SJSA1 (cell line): ENCODE measurements around the gene COBL. TPM values are rescaled to one million over a fixed set of nuclear protein-coding genes. Genes with fewer than 3 reads are reported as not detected.

Source experiments
- DNase-seq, 2 experiments: peaks; one replicate each; pipeline ENCODE4 v3.0.0-alpha.2; 2015 to 2020; ENCODE audit warnings: low spot score in 2 of 2, low read depth in 1 of 2
- H3K27ac ChIP-seq: fragments of 250-450 bp; sonication (Bioruptor Pico); 2 replicates; pipeline ENCODE4 v1.5.1; 2020; ENCODE audit warnings: mild to moderate bottlenecking, moderate library complexity
- H3K27me3 ChIP-seq: fragments of 250-450 bp; sonication (Bioruptor Pico); replicated peaks from 2 replicates; pipeline ENCODE4 v1.5.1; 2020; ENCODE audit warnings: mild to moderate bottlenecking, moderate library complexity
- H3K36me3 ChIP-seq: fragments of 250-450 bp; sonication (Bioruptor Pico); 2 replicates; pipeline ENCODE4 v1.5.1; 2020; ENCODE audit warnings: mild to moderate bottlenecking
- H3K4me1 ChIP-seq: fragments of 250-450 bp; sonication (Bioruptor Pico); replicated peaks from 2 replicates; pipeline ENCODE4 v1.6.1; 2021; ENCODE audit warnings: mild to moderate bottlenecking
- H3K4me3 ChIP-seq: fragments of 250-450 bp; sonication (Bioruptor Pico); 2 replicates; pipeline ENCODE4 v1.5.1; 2020; ENCODE audit warnings: mild to moderate bottlenecking
- H3K9me3 ChIP-seq: fragments of 250-450 bp; sonication (Bioruptor Pico); replicated peaks from 2 replicates; pipeline ENCODE4 v1.5.1; 2020; ENCODE audit warnings: mild to moderate bottlenecking
- total RNA-seq: library from RNA; depleted of rRNA; stranded (reverse); fragments of >200 nt; shearing (Covaris generic); gene quantifications from 2 replicates; pipeline ENCODE4 v1.2.3, GENCODE V29; 2014

The COBL gene
- total RNA-seq, 1 experiment from 2014 or later, result not detected

DNA sequence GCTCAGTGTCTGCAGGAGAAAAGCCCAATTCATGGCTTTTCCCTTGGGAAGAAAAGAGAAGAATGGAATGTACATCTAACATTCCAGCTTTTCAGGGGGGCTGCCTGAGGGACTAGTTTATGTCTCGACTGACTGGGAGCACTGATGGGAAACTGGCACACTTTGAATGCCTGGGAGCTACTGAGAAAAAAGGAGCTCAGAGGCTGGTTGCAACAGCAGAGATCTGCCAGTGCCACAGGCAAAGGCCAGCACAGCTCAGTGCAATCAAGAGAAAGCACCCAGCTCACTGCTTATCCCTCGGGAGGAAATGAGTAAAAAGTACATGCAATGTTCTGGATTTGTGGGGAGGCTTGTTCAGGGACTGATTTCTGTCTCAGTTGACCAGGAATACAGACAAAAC, 226.2 kb downstream of the COBL start:
- Histone ChIP-seq H3K36me3 (no peaks in the 10 kb centered on the region), H3K9me3 (no peaks in the 10 kb centered on the region; the same call in 1 of the 2 replicates), H3K27me3 (no peaks in the 10 kb centered on the region), H3K4me3 (no peak overlapping the region), H3K4me1 (no peaks in the 10 kb centered on the region), H3K27ac (no peak overlapping the region)
- DNase-seq, result no peak

DNA sequence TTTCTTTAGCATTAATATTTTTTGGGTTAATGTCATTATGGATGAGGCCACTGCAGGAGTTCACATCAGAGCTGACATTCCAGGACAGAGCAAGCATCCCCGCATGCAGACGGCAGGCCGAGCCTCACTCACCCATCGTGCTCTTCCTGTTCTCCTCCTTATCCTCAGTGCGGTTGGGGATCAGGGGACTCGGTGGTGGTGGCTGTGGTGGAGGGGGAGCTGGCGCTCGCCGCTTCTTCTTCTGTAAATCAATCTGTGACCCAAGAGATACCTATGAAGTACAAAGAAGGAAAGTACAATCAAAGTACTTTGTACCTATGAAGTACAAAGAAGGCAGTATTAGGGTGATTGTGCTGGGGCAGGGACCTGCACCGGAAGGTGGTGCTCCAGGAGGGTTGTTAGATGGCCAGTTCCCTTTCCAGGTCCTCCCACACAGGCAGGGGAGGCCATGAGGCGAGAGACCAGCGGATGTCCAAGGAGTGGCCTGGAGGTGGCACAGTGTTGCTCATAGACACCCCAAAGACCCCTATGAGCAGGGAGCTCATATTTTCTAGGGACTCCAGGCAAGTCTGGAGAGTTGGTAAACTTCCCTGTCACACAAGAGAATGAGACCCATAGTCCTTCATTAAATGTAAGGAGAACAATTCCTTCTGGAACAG, 231.4 kb downstream of the COBL start:
- no peaks in the 10 kb centered on the region for H3K36me3 ChIP-seq
- H3K4me3 ChIP-seq, result no peak overlapping the region
- no peak for DNase-seq
- H3K27ac ChIP-seq, result no peak overlapping the region
- H3K4me1 ChIP-seq, result no peaks in the 10 kb centered on the region
- H3K27me3 ChIP-seq, result no peaks in the 10 kb centered on the region
- no peaks in the 10 kb centered on the region; the same call in 1 of the 2 replicates for H3K9me3 ChIP-seq

DNA sequence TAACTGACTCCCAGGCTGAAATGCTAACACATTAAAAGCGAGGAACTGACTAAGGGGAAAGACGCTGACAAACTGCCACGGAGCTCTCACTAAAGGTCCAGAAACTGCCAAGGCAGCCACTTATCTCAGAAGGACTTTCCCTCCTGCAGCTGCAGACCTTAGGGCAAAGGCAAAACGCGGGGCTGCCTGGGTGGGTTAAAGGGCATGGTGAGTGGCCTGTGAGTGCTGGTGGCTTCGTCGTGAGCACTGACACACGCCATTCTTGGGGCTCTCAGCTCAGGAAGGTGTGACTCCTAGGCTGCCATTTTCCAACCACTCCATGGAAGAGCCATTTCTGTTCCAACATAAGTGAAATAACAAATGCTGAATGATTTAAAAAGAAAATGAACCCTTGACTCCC, 232.5 kb downstream of the COBL start:
- H3K4me1 ChIP-seq, result no peaks in the 10 kb centered on the region
- DNase-seq, result no peak

DNA sequence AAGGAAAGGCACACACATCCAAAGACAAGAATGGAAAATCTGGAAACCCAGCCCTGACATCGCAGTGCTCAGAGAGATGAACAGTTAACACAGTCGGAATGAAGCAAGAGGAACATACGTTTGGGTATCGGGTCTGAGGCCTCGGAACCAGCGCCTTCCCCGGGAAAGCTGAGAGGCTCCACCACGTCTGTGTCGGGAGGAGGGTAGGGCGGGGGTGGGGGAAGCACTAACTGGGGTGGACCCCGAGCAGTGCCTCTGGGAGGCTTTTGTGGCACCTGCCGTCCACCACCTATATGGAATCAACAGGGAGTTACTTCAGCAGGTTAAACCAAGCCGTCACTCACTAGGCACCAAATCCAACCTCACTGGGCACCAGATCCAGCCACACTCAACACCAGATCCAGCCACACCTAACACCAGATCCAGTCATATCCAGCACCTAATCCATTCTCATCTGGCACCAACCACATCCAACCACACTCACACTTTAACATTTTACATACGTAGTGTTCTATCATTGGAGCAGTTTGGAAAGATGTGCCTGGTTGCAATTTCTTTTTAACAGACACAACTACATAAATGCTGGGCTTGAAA, 233.6 kb downstream of the COBL start:
- Histone ChIP-seq H3K27me3 (no peaks in the 10 kb centered on the region; the same call in 1 of the 2 replicates), H3K36me3 (no peaks in the 10 kb centered on the region), H3K27ac (no peak overlapping the region), H3K4me3 (no peak overlapping the region), H3K9me3 (no peaks in the 10 kb centered on the region), H3K4me1 (no peaks in the 10 kb centered on the region)
- DNase-seq, result no peak

More for the DNA sequence above, 232.5 kb downstream of the COBL start:
- H3K36me3 ChIP-seq, result no peaks in the 10 kb centered on the region
- H3K27me3 ChIP-seq, result no peaks in the 10 kb centered on the region; the same call in 1 of the 2 replicates
- no peak overlapping the region for H3K27ac ChIP-seq
- no peaks in the 10 kb centered on the region for H3K9me3 ChIP-seq
- H3K4me3 ChIP-seq, result no peak overlapping the region

DNA sequence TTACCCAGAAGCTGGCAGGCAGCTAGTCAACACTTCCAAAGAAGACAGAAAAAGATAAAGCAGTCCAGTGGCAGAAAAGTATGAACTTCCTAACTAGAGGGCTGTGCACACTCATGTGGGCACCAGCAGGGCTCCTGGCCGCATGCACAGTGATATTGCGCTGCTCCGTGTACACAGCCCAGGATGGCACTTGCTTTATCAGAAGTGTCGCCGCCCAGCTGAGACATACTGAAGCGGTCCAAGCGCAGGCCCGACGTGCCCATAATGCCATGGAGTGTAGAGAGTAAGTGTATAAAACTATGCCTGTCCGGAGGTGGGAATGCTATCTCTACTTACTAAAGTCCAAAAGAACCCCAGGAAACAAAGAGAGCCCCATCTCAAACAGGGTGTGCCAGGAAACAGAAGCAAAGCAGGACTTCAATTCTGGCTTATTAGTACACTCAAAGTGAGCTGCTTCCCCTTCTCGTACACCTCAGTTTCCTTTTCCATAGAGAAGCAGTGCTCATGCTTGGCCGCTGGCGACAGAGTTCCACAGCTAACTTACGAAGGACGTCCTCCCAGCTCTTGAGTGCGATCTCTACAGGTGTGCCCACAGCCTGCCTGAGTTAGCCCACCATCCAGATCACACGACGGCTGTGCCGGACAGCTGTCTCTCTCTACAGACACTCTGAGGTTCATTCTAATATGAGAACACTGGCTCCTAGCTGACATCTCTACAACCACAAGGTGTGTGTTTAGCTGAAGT, 234.3 kb downstream of the COBL start:
- H3K27ac ChIP-seq, result no peak overlapping the region
- H3K9me3 ChIP-seq, result no peaks in the 10 kb centered on the region
- H3K4me3 ChIP-seq, result no peak overlapping the region
- no peaks in the 10 kb centered on the region; the same call in 1 of the 2 replicates for H3K27me3 ChIP-seq
- DNase-seq, result no peak
- H3K36me3 ChIP-seq, result no peaks in the 10 kb centered on the region
- no peaks in the 10 kb centered on the region for H3K4me1 ChIP-seq

DNA sequence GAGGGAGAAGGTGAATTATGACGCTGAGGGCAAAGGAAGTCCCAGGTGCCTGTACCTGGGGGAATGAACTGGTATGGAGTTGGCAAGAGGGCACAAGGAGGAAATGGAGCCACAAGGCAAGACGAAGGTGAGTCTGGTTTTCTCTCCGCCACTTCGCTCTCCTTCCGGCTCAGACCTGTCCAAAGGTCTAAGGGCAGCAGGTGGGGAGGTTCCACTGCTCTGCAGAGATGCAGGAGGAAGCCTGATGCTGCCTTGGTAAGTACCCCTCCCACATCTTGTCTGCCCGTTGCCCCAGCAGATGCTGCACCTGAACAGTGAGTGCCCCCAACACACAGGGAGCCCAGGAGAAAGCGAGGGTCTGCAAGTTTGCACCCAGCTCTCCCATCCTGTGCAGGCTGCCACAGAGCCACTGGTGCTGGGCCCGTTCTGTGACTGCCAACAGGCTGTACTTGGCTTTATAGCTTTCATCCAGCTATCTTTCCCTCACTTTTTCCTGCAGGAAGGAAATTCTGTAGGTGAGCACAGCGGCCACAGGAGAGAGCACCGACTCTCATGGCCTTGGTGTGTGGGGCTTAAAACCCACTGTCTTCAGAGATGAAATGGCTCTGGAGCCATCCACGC, 235.2 kb downstream of the COBL start:
- Histone ChIP-seq H3K27ac (no peak overlapping the region), H3K4me3 (no peak overlapping the region), H3K27me3 (no peaks in the 10 kb centered on the region; the same call in 1 of the 2 replicates), H3K4me1 (no peaks in the 10 kb centered on the region), H3K9me3 (no peaks in the 10 kb centered on the region), H3K36me3 (no peaks in the 10 kb centered on the region)
- DNase-seq, result no peak

DNA sequence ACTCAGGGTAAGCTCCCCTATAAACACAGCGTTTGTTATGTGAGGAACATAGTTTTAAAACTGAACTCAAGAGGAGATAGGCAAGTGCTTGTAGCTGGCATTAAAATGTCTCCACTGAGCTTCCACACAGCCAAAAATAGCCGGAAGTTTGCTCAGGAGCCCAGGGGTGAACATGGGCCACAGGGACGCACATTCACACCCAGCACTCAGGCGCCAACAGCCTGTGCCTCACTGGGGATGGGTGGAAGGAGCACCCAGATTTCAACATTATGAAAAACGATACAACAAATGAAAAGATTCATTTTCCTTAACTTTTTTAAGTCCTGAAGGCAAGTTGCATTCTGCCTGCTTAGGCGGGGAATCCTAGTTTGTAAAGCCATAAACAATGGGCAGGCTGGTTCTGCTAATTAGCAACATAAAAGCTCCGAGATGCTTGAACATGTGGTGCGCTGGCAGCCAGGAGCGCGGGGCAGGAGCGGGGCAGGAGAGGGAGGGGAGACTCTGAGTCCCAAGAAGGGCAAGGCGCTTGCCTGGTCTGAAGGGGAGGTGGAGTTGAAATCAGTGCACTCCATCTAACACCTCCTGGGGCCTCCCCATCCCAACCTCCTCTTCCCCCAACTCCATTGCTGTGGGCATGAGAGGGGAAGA, 235.9 kb downstream of the COBL start:
- Histone ChIP-seq H3K36me3 (no peaks in the 10 kb centered on the region), H3K27ac (no peak overlapping the region), H3K9me3 (no peaks in the 10 kb centered on the region), H3K27me3 (no peaks in the 10 kb centered on the region; the same call in 1 of the 2 replicates), H3K4me1 (no peaks in the 10 kb centered on the region), H3K4me3 (no peak overlapping the region)
- no peak for DNase-seq

DNA sequence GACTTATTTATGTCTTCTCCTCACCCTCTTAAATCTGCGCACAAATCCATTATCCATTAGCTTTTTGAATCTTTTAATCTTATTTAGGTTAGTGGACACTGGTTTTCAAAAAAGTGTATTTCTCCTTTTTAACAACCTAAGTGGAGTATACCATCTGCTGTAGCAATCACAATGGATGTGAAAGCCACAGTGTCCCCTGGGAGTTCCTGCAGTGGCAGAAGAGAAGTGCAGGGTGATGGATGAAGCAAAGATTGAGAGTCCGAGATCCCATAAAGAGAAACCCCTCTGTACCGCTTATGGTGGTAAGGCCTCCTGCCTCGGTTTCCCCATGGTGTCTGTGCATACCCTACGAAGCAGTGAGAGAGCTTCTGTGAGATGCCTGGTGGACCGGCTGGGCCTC, 236.4 kb downstream of the COBL start:
- Histone ChIP-seq H3K27ac (no peak overlapping the region), H3K9me3 (no peaks in the 10 kb centered on the region), H3K4me1 (no peaks in the 10 kb centered on the region), H3K4me3 (no peak overlapping the region), H3K36me3 (no peaks in the 10 kb centered on the region), H3K27me3 (no peaks in the 10 kb centered on the region; the same call in 1 of the 2 replicates)
- DNase-seq, result no peak

DNA sequence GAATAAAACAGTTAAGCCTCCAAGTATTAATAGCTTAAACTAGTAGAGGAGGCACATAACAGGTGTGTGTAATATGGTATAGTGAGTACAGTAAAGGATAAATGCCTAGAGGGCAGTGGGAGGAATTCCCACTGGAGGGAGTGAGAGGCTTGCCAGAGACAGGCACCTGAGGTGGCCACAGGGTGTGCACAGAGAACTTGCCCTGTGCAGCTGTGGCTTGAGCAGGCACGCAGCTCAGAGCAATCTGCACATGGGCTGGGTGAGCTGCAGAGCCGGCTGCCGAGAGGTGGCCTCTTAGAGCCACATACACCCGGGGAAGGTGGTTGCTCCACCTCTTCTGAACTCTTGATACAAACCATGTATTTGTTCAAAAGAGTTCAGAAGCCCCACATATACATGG, 237.1 kb downstream of the COBL start:
- Histone ChIP-seq H3K36me3 (no peaks in the 10 kb centered on the region), H3K27me3 (no peaks in the 10 kb centered on the region; the same call in 1 of the 2 replicates), H3K27ac (no peak overlapping the region), H3K4me3 (no peak overlapping the region), H3K9me3 (no peaks in the 10 kb centered on the region), H3K4me1 (no peaks in the 10 kb centered on the region)
- DNase-seq, result no peak

DNA sequence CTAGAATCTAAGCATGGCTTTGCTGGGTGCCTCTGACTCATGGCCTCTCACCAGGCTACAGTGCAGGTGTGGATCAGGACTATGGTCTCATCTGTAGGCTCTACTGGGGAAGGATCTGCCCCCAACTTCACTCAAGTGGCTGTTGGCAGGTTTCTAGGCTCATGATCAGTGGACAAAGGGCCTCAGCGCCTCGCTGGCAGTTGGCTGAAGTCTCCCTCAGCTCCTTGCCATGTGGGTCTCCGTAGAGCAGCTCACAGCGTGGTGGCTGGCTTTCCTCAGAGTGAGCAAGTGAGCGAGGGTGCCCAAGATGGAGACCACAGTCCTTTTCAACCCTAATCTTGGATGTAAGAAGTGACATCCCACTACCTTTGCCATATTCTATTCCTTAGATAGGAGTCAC, 238.0 kb downstream of the COBL start:
- no peaks in the 10 kb centered on the region; the same call in 1 of the 2 replicates for H3K27me3 ChIP-seq
- H3K36me3 ChIP-seq, result no peaks in the 10 kb centered on the region
- no peaks in the 10 kb centered on the region for H3K4me1 ChIP-seq
- no peak overlapping the region for H3K27ac ChIP-seq
- no peaks in the 10 kb centered on the region for H3K9me3 ChIP-seq
- DNase-seq, result no peak
- no peak overlapping the region for H3K4me3 ChIP-seq

DNA sequence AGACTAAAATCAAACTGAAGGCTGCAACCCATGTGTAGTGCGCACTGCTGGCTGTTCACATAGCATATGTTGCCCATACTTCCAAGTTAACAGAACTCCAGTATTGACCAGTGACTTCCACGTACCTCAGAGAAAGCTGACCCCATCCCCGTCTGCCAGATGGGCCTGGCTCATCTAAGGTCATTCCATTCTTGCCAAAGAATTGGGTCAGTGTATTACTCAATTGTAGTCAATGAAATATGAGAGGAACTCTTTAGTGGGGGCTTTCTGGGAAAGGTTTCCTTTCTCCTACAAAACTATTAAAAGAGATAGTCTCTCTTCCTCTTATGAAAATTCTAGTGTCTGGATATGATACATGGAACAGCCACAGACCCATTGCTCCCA, 238.6 kb downstream of the COBL start:
- H3K9me3 ChIP-seq, result no peaks in the 10 kb centered on the region
- H3K36me3 ChIP-seq, result no peaks in the 10 kb centered on the region
- no peak overlapping the region for H3K27ac ChIP-seq
- H3K4me1 ChIP-seq, result no peaks in the 10 kb centered on the region
- no peak for DNase-seq
- no peaks in the 10 kb centered on the region; the same call in 1 of the 2 replicates for H3K27me3 ChIP-seq
- H3K4me3 ChIP-seq, result no peak overlapping the region

DNA sequence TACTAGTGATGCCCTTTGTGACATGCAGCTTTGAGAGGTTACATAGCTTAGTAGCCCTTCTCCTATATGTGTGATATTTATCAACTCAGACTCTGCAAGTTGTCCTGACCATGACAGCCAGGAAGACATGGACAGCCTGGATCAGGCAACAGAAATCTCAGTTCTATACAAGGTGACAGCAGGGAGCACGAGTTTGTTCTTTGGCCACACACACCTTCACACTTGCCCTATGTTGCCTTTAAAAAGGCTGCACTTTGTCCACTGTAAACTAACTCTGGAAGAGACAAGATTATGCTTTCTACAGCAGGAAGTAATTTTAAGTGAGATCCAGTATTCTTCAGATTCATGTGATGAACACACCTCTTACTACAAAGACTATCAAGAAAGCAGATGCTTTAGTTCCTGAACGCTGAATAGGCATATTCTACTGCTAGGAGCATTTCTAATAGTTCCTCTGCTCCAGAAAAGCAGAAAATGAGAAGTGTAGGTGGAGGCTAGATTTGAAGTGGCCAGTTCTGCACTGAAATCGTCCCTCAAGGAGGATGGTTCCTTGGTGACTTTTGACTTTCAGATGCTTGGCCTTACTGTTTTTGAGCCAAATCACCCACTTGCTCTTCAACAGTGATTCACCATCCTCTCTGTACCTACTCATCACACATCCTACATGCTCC, 239.2 kb downstream of the COBL start:
- Histone ChIP-seq H3K27me3 (no peaks in the 10 kb centered on the region; the same call in 1 of the 2 replicates), H3K36me3 (no peaks in the 10 kb centered on the region), H3K27ac (no peak overlapping the region), H3K4me1 (no peaks in the 10 kb centered on the region), H3K4me3 (no peak overlapping the region), H3K9me3 (no peaks in the 10 kb centered on the region)
- DNase-seq, result no peak
